GM21723 (cell line): ENCODE data around the gene PACSIN2.
"Not testable (repeated sequence)": the region's sequence is repeated elsewhere in the genome, so short reads cannot be mapped to it uniquely, and the experiment has no call there.

Source experiments
- ATAC-seq: cut with Tn5 transposase; IDR thresholded peaks from one replicate; pipeline ENCODE4 v1.9.1; 2021; ENCODE audit warnings: mild to moderate bottlenecking, moderate library complexity; ENCODE audit not compliant: unreplicated experiment

The PACSIN2 gene

GRCh38 chr22:43012390-43012789 lies 2.6 kb downstream of the PACSIN2 start:
- no peak for ATAC-seq

- no peak for ATAC-seq
These were observed 3.9 kb downstream of the PACSIN2 start for GRCh38 chr22:43011079-43011478.

- no peak for ATAC-seq
These were observed 5.5 kb downstream of the PACSIN2 start for GRCh38 chr22:43009444-43009843.

GRCh38 chr22:43008921-43009320 lies 6.0 kb downstream of the PACSIN2 start:
- no peak for ATAC-seq

GRCh38 chr22:43008509-43008908 lies 6.4 kb downstream of the PACSIN2 start:
- ATAC-seq = no peak

GRCh38 chr22:43007519-43008102 lies 7.3 kb downstream of the PACSIN2 start:
- ATAC-seq = no peak

- no peak for ATAC-seq
These were observed 8.2 kb downstream of the PACSIN2 start for GRCh38 chr22:43006753-43007152.

GRCh38 chr22:43006016-43006505 lies 8.9 kb downstream of the PACSIN2 start:
- no peak for ATAC-seq

GRCh38 chr22:43005106-43005505 lies 9.8 kb downstream of the PACSIN2 start:
- ATAC-seq = no peak

- no peak for ATAC-seq
These were observed 10.4 kb downstream of the PACSIN2 start for GRCh38 chr22:43004362-43005035.

GRCh38 chr22:43002202-43002586 lies 12.8 kb downstream of the PACSIN2 start:
- ATAC-seq = no peak

GRCh38 chr22:43001271-43002201 lies 13.4 kb downstream of the PACSIN2 start:
- no peak for ATAC-seq

GRCh38 chr22:43000441-43001175 lies 14.3 kb downstream of the PACSIN2 start:
- no peak for ATAC-seq

- no peak for ATAC-seq
These were observed 17.3 kb downstream of the PACSIN2 start for GRCh38 chr22:42997582-42998090.

GRCh38 chr22:42996646-42997365 lies 18.1 kb downstream of the PACSIN2 start:
- ATAC-seq = no peak

- ATAC-seq = not testable (repeated sequence)
These were observed 19.3 kb downstream of the PACSIN2 start for GRCh38 chr22:42995654-42996053.

- no peak for ATAC-seq
These were observed 19.9 kb downstream of the PACSIN2 start for GRCh38 chr22:42994917-42995562.

GRCh38 chr22:42994276-42994916 lies 20.6 kb downstream of the PACSIN2 start:
- no peak for ATAC-seq

- ATAC-seq = no peak
These were observed 21.2 kb downstream of the PACSIN2 start for GRCh38 chr22:42993651-42994275.
